Breast epithelium (tissue), 4 donors: ENCODE measurements around the gene SPINDOC. TPM values are rescaled to one million over a fixed set of nuclear protein-coding genes. Genes with fewer than 3 reads are reported as not detected.

Experiments
- DNase-seq, 2 donors: peaks; one replicate each; pipeline ENCODE4 v3.0.0-alpha.2; 2019; ENCODE audit warnings: low spot score in 2 of 2
- H3K27ac ChIP-seq, 2 donors: fragments of 200-600 bp; sonication (generic) in 1 of 2; one replicate each; pipeline ENCODE4 v1.5.1; 2016 to 2019; ENCODE audit warnings: mild to moderate bottlenecking in 1 of 2
- H3K27me3 ChIP-seq, 2 donors: fragments of 200-600 bp; sonication (generic) in 1 of 2; one replicate each; pipeline versions ENCODE4 v1.5.1 to v1.6.0; 2017 to 2019; ENCODE audit warnings: control low read depth in 1 of 2, mild to moderate bottlenecking in 1 of 2
- H3K36me3 ChIP-seq: fragments of 200-600 bp; one replicate; pipeline ENCODE4 v1.5.1; 2019
- H3K4me1 ChIP-seq, 2 donors: fragments of 200-600 bp; sonication (generic); one replicate each; pipeline ENCODE4 v1.5.1; 2016 to 2019; ENCODE audit warnings: control low read depth in 1 of 2
- H3K4me3 ChIP-seq, 3 donors: fragments of 200-600 bp; sonication (generic); 1 replicate in 2 of 3; 2 replicates in 1 of 3; pipeline ENCODE4 v1.5.1; 2016 to 2019; ENCODE audit warnings: mild to moderate bottlenecking in 3 of 3, moderate library complexity in 2 of 3
- H3K9me3 ChIP-seq, 2 donors: fragments of 200-600 bp; sonication (generic) in 1 of 2; one replicate each; pipeline ENCODE4 v1.5.1; 2016 to 2019; ENCODE audit warnings: control low read depth in 1 of 2
- POLR2A ChIP-seq: fragments of 450-650 bp; IDR thresholded peaks from one replicate; pipeline ENCODE4 v1.6.1; 2016; ENCODE audit warnings: antibody characterized with exemption, mild to moderate bottlenecking, moderate library complexity
- POLR2AphosphoS5 ChIP-seq, 3 donors: sonication (generic); formaldehyde crosslinking; IDR thresholded peaks; one replicate each; pipeline ENCODE4 v1.6.1; 2017; ENCODE audit warnings: antibody characterized with exemption in 3 of 3
- intact Hi-C: fragments of 100-400 bp; cut with DNase I; formaldehyde crosslinking; loops from one replicate; pipeline ENCODE4 v1.15.1; 2023; ENCODE audit warnings: low total_unique reads
- total RNA-seq, 3 donors: library from RNA; depleted of rRNA; stranded (reverse); fragments of >200 nt; gene quantifications; one replicate each; pipeline ENCODE4 v1.1.0, GENCODE V29; 2016
- TF ChIP-seq, protein P1 (sequence below), 3 donors: fragments of 450-650 bp; IDR thresholded peaks; one replicate each; pipeline ENCODE4 v1.5.1; 2016 to 2017; ENCODE audit warnings: antibody characterized with exemption in 3 of 3, mild to moderate bottlenecking in 3 of 3, moderate library complexity in 3 of 3

Gene SPINDOC
- total RNA-seq, 3 donors from 2014 or later = 4.8 to 13.8 (median 12.1) TPM

DNA sequence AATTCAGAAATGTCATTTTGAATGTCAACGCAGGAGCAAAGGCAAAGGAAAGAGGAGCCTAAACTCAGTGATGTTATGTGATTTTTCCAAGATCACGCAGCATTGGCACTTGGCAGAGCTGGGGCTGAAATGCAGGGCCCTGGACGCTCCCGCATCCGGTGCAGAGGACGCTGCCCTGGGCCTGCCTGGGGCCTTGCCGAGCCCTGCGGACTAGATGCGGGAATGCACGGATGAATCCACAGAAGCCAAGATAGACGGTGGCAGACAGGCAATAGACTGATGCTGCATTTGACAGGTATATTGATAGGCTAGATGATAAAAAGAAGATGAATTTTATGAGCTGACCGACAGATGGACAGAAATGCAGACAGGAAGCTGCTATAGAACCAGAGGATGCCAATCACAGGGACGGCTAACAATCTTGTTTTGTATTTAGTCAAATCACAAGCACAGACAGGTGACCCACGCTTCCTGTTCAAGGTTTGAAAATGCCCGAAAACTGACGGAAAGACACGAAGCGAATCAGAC, 25.0 kb downstream of the SPINDOC start:
- no peak for DNase-seq
- no peaks in the 10 kb centered on the region for H3K36me3 ChIP-seq
- intact Hi-C loops = loop anchor here (5.0 kb wide), 2 partner anchors 109 to 309 kb away; no protein-coding TSS in a partner anchor
- TF ChIP-seq, protein P1, sequence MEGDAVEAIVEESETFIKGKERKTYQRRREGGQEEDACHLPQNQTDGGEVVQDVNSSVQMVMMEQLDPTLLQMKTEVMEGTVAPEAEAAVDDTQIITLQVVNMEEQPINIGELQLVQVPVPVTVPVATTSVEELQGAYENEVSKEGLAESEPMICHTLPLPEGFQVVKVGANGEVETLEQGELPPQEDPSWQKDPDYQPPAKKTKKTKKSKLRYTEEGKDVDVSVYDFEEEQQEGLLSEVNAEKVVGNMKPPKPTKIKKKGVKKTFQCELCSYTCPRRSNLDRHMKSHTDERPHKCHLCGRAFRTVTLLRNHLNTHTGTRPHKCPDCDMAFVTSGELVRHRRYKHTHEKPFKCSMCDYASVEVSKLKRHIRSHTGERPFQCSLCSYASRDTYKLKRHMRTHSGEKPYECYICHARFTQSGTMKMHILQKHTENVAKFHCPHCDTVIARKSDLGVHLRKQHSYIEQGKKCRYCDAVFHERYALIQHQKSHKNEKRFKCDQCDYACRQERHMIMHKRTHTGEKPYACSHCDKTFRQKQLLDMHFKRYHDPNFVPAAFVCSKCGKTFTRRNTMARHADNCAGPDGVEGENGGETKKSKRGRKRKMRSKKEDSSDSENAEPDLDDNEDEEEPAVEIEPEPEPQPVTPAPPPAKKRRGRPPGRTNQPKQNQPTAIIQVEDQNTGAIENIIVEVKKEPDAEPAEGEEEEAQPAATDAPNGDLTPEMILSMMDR (IDR thresholded peaks at IDR 0.05) = no peak
- no peak for TF ChIP-seq POLR2AphosphoS5 (IDR thresholded peaks at IDR 0.05)
- no peak for TF ChIP-seq POLR2A
- no peaks in the 10 kb centered on the region for H3K9me3 ChIP-seq
- H3K27me3 ChIP-seq = no peaks in the 10 kb centered on the region
- H3K4me1 ChIP-seq = peaks cover 0 to 21% of the 10 kb centered on the region in 2 donors
- peak overlapping the region; percentile 88 to 93 for H3K27ac ChIP-seq
- H3K4me3 ChIP-seq = peak overlapping the region; percentile 66 to 93 (median 93)

DNA sequence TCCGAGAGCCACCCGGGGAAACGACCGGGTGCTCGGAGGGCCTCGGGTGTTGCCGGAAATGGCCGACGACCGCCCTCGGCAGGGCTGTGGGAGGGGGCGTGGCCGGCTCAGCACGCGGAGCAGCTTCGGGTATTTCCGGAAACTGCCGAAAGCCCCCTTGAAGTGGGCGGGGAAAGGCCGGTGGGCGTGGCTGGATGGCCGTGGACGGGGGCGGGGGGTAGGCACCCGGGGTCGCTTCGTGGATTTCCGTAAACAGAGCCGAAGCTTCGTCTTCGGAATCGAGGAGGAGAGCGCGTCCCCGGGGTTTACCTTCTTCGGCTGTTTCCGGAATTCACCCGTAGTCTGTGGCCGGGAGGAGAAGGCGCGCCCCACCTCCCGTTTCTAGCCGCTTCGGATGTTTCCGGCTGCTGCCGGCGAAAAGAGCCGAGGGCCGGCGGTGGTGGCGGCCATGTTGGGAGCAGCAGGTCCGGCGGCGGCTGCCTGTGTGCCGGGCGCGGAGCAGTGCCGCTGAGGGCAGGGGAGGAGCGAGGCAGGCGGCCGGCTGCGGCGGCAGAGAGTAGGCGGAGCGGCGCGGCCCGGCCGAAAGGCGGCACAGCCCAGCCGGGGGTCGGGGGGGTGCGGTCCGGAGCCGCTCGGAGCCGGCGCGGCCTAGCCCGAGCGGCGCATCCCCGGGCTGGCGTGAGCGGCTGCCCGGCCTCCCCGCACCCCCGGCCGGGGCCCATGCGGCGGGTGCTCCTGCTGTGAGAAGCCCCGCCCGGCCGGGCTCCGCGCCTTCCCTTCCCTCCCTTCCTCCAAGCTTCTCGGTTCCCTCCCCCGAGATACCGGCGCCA, 25.6 kb downstream of the SPINDOC start, which contains the start of gene MARK2:
TSS of gene MARK2 (plus strand) at position 433 of the 830 bp plus-strand sequence. CDS start at position 830, 397 bp downstream.
- Histone ChIP-seq H3K27me3 (no peaks in the 10 kb centered on the region), H3K36me3 (no peaks in the 10 kb centered on the region), H3K27ac (peak within 1 kb of the TSS; percentile 88 to 93), H3K9me3 (no peaks in the 10 kb centered on the region), H3K4me1 (peaks cover 0 to 21% of the 10 kb centered on the region in 2 donors), H3K4me3 (peak within 1 kb of the TSS; percentile 66 to 93 (median 93))
- intact Hi-C loops = loop anchor here (5.0 kb wide), 2 partner anchors 108 to 308 kb away; no protein-coding TSS in a partner anchor
- DNase-seq = peak; percentile 97 to 99
- TF ChIP-seq POLR2A = peak; percentile 71
- TF ChIP-seq POLR2AphosphoS5 (IDR thresholded peaks at IDR 0.05) = peak; percentile 17 to 58 (median 51)
- TF ChIP-seq, protein P1 (IDR thresholded peaks at IDR 0.05) = peak in 1 of 3 donors; percentile 24

DNA sequence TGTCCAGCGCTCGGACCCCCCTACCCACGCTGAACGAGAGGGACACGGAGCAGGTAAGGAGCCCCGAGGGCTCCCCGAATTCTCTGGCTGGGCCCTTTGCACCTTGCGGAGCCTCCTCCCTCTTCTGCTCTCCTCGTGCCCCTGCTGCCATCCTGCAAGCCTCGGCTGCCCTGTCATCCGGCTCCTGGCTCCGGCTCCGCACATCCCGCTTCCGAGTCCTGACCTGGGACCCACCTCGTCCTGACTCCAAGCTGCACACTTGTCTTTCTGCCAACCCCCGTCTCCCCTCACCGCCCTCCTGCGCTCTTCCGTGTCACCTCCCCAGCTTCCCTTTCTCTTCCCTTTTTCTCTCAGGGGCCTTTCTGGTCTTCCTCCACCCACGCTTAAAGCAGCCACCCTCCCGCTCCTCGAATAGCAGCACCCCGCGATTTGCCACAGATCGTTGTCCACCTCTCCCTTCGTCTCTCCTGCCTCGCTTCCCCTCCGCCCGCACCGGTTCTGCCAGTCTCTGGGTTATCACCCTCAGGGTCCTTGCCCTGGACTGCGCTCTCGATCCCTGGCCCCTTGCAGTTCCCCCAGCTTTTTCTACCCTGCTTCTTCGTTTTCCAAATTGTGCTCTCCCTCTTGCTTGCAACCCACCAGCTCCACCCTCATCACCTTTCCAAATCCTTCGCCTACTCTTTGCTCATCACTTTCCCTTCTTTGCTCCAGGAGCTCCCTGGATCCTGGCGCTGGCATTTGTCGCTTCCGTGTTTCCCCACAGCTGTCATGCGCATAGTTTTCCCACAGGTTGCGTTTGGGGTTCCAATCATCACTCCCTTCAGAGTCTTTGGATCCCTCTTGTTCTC, 26.5 kb downstream of the SPINDOC start:
- no peaks in the 10 kb centered on the region for H3K36me3 ChIP-seq
- H3K27ac ChIP-seq = peak overlapping the region; percentile 88 to 93
- peaks cover 0 to 21% of the 10 kb centered on the region in 2 donors for H3K4me1 ChIP-seq
- H3K9me3 ChIP-seq = no peaks in the 10 kb centered on the region
- peak overlapping the region; percentile 66 to 93 (median 93) for H3K4me3 ChIP-seq
- peak in 1 of 2 donors; percentile 65 for DNase-seq
- no peaks in the 10 kb centered on the region for H3K27me3 ChIP-seq
- intact Hi-C loops = loop anchor here (5.0 kb wide), 2 partner anchors 108 to 308 kb away; no protein-coding TSS in a partner anchor
- no peak for TF ChIP-seq POLR2AphosphoS5 (IDR thresholded peaks at IDR 0.05)
- TF ChIP-seq, protein P1 (IDR thresholded peaks at IDR 0.05) = no peak
- no peak for TF ChIP-seq POLR2A

DNA sequence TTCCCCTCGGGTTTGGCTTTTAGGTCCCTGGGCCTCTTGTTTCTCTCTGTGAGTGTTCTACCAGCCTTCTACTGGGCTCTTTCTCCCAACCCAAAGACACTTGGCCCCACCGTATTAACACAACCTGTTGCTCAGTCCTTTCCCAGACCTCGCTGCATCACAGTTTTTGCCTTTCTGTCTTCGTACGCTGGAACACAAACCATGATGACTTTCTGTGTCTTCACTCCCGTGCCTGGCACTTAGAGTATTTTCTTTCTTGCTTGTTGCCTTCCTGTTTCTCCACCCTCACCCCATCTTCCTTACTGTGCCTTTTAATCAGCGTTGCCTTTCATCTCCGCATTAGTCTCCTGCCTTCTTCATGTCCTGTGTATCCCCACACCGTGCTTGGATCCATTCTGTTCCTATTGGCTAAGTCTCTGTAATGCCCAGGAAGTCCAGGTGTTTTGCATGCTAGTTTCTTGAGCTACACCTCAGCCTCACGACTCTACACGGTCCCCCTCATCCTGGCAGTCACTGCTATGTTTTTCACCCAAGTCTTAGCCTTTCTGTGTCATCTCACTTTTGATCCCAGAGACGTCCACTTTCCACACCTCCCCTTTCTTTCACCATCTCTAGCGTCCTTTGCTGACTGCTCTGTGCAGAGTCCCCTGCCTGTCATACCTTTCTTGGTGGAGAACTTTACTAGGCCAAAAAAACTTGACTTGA, 27.3 kb downstream of the SPINDOC start:
- intact Hi-C loops = no loop called here
- H3K27me3 ChIP-seq = no peaks in the 10 kb centered on the region
- TF ChIP-seq POLR2A (no peak), POLR2AphosphoS5 (IDR thresholded peaks at IDR 0.05) (no peak)
- TF ChIP-seq, protein P1 (IDR thresholded peaks at IDR 0.05) = no peak

More for the DNA sequence above, 27.3 kb downstream of the SPINDOC start:
- DNase-seq = no peak
- Histone ChIP-seq H3K27ac (peak overlapping the region; percentile 88 to 93), H3K9me3 (no peaks in the 10 kb centered on the region), H3K4me1 (peaks cover 2 to 21% of the 10 kb centered on the region in 2 donors), H3K36me3 (no peaks in the 10 kb centered on the region), H3K4me3 (peak overlapping the region; percentile 66 to 93 (median 93))
